CD4-positive, alpha-beta T cell (primary cell): ENCODE measurements around the gene LRIG1. TPM values are rescaled to one million over a fixed set of nuclear protein-coding genes. Genes with fewer than 3 reads are reported as not detected.

Experiments used
- ATAC-seq: fragments of 200-7000 bp; cut with Tn5 transposase; one replicate; pipeline ENCODE4 v1.10.0; 2022; ENCODE audit warnings: mild to moderate bottlenecking; ENCODE audit not compliant: poor library complexity
- CTCF ChIA-PET: fragments of 350-600 bp; sonication (Branson Sonifier 250); formaldehyde crosslinking; loops from one replicate; lab custom pipeline; 2021; ENCODE audit warnings: antibody characterized with exemption, inconsistent platforms; lab: Charles Lee
- POLR2A ChIA-PET: fragments of 350-600 bp; sonication (Branson Sonifier 250); formaldehyde crosslinking; loops from one replicate; lab custom pipeline; 2021; ENCODE audit warnings: antibody characterized with exemption, inconsistent platforms; lab: Charles Lee
- DNase-seq, 14 experiments: peaks; one replicate each; pipeline ENCODE4 v3.0.0-alpha.2; 2013 to 2020; ENCODE audit warnings: mixed read lengths in 2 of 14
- H3K27ac ChIP-seq, 2 donors: one replicate each; pipeline versions ENCODE4 v1.5.1 to v1.7.0; 2013; ENCODE audit warnings: low read length in 2 of 2, low read depth in 1 of 2, mild to moderate bottlenecking in 1 of 2
- H3K27me3 ChIP-seq, 2 experiments: 1 replicate in 1 of 2; 2 replicates in 1 of 2; pipeline versions ENCODE4 v1.6.1 to v1.7.0; 2013; ENCODE audit warnings: low read length in 2 of 2, control low read depth in 1 of 2, mild to moderate bottlenecking in 1 of 2, moderate library complexity in 1 of 2; ENCODE audit not compliant: insufficient read depth in 2 of 2, control insufficient read depth in 1 of 2
- H3K36me3 ChIP-seq: one replicate; pipeline ENCODE4 v1.6.1; 2013; ENCODE audit warnings: low read length, control low read depth; ENCODE audit not compliant: insufficient read depth
- H3K4me1 ChIP-seq: one replicate; pipeline ENCODE4 v1.6.1; 2013; ENCODE audit warnings: low read length, control low read depth; ENCODE audit not compliant: insufficient read depth
- H3K4me3 ChIP-seq: one replicate; pipeline ENCODE4 v1.5.1; 2013; ENCODE audit warnings: mild to moderate bottlenecking, low read length, moderate library complexity
- H3K9me3 ChIP-seq, 2 experiments: 1 replicate in 1 of 2; 2 replicates in 1 of 2; pipeline versions ENCODE4 v1.6.1 to v1.7.0; 2013; ENCODE audit warnings: low read length in 2 of 2, mild to moderate bottlenecking in 2 of 2, control low read depth in 1 of 2, moderate library complexity in 1 of 2; ENCODE audit not compliant: control insufficient read depth in 1 of 2, insufficient read depth in 1 of 2
- H3K27ac Mint-ChIP-seq: one replicate; pipeline ENCODE4 v1.8.0; 2020; ENCODE audit warnings: mixed read lengths
- H3K27me3 Mint-ChIP-seq: one replicate; pipeline ENCODE4 v1.8.0; 2021; ENCODE audit warnings: mixed read lengths
- H3K36me3 Mint-ChIP-seq: one replicate; pipeline ENCODE4 v1.8.0; 2021; ENCODE audit warnings: low read depth, mixed read lengths
- H3K4me1 Mint-ChIP-seq: one replicate; pipeline ENCODE4 v1.8.0; 2021; ENCODE audit warnings: low read depth, mixed read lengths
- H3K4me3 Mint-ChIP-seq: one replicate; pipeline ENCODE4 v1.8.0; 2020; ENCODE audit warnings: mild to moderate bottlenecking, mixed read lengths
- H3K9me3 Mint-ChIP-seq: one replicate; pipeline ENCODE4 v1.8.0; 2020; ENCODE audit warnings: mixed read lengths
- CTCF ChIP-seq: fragments of 200-600 bp; IDR thresholded peaks from one replicate; pipeline ENCODE4 v1.8.0; 2022; ENCODE audit warnings: antibody characterized with exemption, mild to moderate bottlenecking
- intact Hi-C, 2 experiments: fragments of 100-400 bp; cut with DNase I in 1 of 2; cut with micrococcal nuclease in 1 of 2; formaldehyde crosslinking; loops; one replicate each; pipeline versions ENCODE4 v1.15.1 to v1.9.0; 2023 to 2025; cut with DNase I, micrococcal nuclease
- total RNA-seq, 174 experiments: library from RNA in 2 of 174; stranded (reverse) in 2 of 174; gene quantifications; one replicate each; pipeline ENCODE4 v1.2.3 and lab custom pipeline; 2021 to 2026

Gene LRIG1
- total RNA-seq, 2 experiments from 2014 or later: 30.1 to 33.1 TPM

GRCh38 chr3:66441129-66441528, 59.7 kb downstream of the LRIG1 start:
- Histone ChIP-seq H3K4me1 (peaks cover 19% of the 10 kb centered on the region), H3K27ac (no peak overlapping the region), H3K36me3 (peaks cover 25% of the 10 kb centered on the region), H3K4me3 (no peak overlapping the region), H3K9me3 (no peaks in the 10 kb centered on the region), H3K27me3 (no peaks in the 10 kb centered on the region)
- Mint-ChIP-seq H3K27me3 (no peaks in the 10 kb centered on the region), H3K27ac (no peak overlapping the region), H3K4me1 (peaks cover 34% of the 10 kb centered on the region), H3K36me3 (peaks cover 22% of the 10 kb centered on the region), H3K9me3 (no peaks in the 10 kb centered on the region), H3K4me3 (no peak overlapping the region)
- ATAC-seq (no peak), DNase-seq (no peak)
- CTCF ChIA-PET: no interaction called here
- TF ChIP-seq CTCF: no peak
- POLR2A ChIA-PET: no interaction called here
- intact Hi-C loops: no loop called here

GRCh38 chr3:66439666-66440344, 61.0 kb downstream of the LRIG1 start:
- no peak overlapping the region for H3K4me3 ChIP-seq
- Mint-ChIP-seq H3K27ac (no peak overlapping the region), H3K4me1 (peaks cover 41% of the 10 kb centered on the region), H3K4me3 (no peak overlapping the region), H3K9me3 (no peaks in the 10 kb centered on the region), H3K27me3 (no peaks in the 10 kb centered on the region), H3K36me3 (peaks cover 22% of the 10 kb centered on the region)
- no peak for TF ChIP-seq CTCF
- ChIA-PET CTCF (no interaction called here), POLR2A (no interaction called here)
- no peaks in the 10 kb centered on the region for H3K27me3 ChIP-seq
- no peak for DNase-seq
- ATAC-seq: no peak
- intact Hi-C loops: no loop called here
- peaks cover 22% of the 10 kb centered on the region for H3K36me3 ChIP-seq
- H3K9me3 ChIP-seq: no peaks in the 10 kb centered on the region
- no peak overlapping the region for H3K27ac ChIP-seq
- peaks cover 22% of the 10 kb centered on the region for H3K4me1 ChIP-seq

GRCh38 chr3:66438046-66438445, 62.8 kb downstream of the LRIG1 start:
- H3K36me3 Mint-ChIP-seq: peaks cover 18% of the 10 kb centered on the region
- ChIA-PET POLR2A (no interaction called here), CTCF (no interaction called here)
- intact Hi-C loops: no loop called here
- ATAC-seq (no peak), DNase-seq (no peak)
- no peaks in the 10 kb centered on the region for H3K27me3 ChIP-seq
- no peaks in the 10 kb centered on the region for H3K27me3 Mint-ChIP-seq
- H3K36me3 ChIP-seq: peaks cover 11% of the 10 kb centered on the region
- H3K9me3 ChIP-seq: no peaks in the 10 kb centered on the region
- H3K4me3 ChIP-seq: no peak overlapping the region
- TF ChIP-seq CTCF: no peak
- no peak overlapping the region for H3K4me3 Mint-ChIP-seq
- H3K9me3 Mint-ChIP-seq: no peaks in the 10 kb centered on the region
- H3K4me1 ChIP-seq: peaks cover 29% of the 10 kb centered on the region
- H3K27ac ChIP-seq: no peak overlapping the region
- no peak overlapping the region for H3K27ac Mint-ChIP-seq
- peaks cover 56% of the 10 kb centered on the region for H3K4me1 Mint-ChIP-seq
